NCI-H460 (cell line): Measurements from ENCODE around the gene LMNTD2. TPM values are rescaled to one million over a fixed set of nuclear protein-coding genes. Genes with fewer than 3 reads are reported as not detected.
"Not testable (repeated sequence)": the region's sequence is repeated elsewhere in the genome, so short reads cannot be mapped to it uniquely, and the experiment has no call there.

Source experiments
- DNase-seq: peaks from one replicate; pipeline ENCODE4 v3.0.0-alpha.2; 2016; ENCODE audit warnings: low read depth; ENCODE audit errors: extremely low read depth
- total RNA-seq: library from RNA; depleted of rRNA; stranded (reverse); fragments of >200 nt; shearing (Covaris generic); gene quantifications from 2 replicates; pipeline ENCODE4 v1.2.3, GENCODE V29; 2014

LMNTD2 gene
- total RNA-seq, 1 experiment from 2014 or later = 1.8 TPM

DNA sequence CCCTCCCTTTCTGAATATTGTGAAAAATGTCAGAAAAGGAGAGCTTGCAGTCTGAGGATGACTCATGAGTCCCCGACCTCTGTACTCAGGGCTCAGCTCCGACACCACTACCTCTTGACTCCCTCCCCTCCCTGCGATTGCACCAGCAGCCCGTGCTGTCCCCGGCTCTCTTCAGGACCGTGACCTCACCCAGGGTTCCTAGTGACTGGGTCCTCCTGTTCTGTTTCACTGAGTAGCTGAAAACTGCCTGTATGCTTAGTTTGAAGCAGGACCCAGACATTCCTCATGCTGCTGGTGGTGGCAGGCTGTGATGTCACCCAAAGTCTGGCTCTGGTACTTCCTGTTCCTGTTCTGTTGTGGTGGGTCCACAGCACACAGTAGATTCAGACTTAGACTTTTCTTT, 27.4 kb upstream of the LMNTD2 start:
- DNase-seq = no peak

DNA sequence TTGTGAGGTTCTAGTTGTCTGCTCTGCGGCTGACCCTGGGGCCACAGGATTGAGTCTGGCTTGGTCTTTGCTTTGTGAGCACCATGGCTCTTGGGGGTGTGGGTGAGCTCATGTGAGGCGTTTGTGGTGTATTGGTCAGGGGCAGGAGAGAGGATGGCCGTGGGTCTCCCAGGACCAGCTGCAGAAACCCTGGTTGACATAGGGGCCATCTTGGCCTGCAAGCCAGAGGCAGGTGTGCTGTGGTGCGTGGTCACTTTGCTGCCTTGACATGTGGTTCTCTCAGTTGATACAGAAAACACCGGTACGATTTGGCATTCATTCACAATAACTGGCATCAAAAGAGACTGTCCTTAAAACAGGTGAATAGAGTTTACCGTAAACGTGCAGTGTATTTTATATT, 27.0 kb upstream of the LMNTD2 start:
- no peak for DNase-seq

DNA sequence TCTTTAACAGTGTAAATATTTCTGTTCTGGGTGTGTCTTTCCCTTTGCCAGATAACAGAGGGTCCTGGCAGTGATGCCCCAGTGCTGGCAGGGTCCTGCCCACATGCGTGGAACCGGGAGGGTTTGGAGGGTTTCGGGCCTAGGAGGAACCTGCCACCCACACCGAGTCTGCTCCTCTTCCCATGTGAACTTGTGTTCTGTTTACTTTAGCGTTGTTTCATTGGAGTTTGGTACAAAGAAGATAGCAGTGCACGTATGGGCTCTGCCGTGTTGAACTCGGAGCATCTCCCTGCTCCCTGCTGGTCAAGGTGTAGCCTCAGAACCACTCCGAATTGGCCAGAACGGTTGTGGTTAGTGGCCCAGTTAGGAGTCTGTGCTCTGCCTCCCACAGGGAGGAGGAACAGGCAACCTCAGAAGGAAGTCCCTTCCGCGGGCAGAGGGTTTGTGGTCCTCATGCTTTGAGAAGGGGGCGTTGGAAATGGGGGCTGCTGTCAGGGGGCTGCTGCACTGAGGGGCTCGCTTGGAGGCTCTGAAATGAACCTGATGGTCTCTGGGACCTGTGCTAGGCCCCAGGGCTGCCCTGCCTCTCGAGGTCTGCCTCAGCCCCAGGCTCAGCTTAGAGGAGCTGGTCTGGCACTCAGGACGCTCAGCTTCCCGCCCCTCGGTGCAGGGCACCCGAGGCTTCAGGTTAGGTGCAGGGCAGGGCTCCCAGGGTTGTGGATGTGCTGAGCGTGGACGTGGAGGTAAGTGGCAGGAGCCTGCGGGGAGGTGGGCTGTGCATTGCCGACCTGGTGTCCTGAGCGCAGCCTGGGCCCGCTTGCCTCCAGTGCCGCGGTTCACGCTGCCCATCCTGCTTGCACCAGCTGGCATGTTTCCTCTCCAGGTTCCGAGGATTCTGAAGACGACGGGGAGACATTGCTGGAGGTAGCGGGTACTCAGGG, 26.1 kb upstream of the LMNTD2 start:
- no peak for DNase-seq

DNA sequence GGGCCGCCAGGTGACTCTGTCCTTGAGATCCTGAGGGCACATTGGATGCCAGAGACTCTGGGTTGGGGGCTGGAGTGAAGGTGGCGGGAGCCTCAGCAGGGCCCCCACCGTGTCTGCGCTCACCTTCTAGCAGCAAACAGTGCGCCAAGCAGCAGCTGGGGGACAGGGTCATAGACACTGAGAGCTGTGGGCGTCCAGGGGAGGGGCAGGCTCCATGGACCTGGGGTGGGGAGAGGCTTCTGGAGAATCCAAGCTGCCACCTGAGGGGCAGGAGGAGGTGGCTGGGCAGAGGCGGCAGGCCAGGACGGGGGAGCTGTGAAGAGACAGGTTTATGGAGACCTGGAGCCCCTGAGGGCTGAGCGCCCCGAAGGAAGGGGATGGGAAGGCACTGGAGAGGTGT, 23.7 kb upstream of the LMNTD2 start:
- DNase-seq = no peak

DNA sequence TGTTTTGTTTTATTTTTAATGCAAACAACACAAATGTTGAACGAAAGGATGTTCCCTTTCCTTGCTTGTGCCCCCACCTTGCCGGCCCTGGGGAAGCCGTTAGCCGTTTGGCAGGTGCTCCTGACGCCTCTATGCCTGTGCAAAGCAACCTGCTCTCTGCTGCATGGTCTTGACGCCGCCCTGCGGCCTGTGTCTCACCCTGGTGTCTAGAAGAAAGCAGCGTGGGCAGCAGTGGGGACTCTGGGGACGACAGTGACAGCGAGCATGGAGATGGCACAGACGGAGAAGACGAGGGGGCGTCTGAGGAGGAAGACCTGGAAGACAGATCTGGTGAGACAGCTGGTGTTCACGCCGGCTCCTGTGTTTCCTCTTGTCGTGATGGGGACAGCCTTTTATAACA, 21.2 kb upstream of the LMNTD2 start:
- no peak for DNase-seq

DNA sequence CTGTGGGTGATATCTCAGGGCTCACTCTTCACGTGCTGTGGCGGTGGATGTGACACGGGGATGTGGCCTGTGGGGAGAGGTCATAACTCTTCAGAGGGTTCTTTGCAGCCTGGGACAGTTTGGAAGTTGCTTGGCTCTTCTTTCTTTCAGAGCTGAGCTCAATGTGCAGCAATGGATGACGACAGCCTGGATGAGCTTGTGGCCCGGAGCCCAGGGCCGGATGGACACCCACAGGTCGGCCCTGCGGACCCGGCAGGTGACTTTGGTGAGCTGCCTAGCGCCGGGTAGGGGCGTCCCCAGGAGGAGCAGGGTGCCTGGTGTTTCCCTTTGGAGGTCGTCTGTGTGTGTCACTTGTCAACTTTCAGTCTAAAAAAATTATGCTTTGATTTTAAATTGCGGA, 20.8 kb upstream of the LMNTD2 start:
- DNase-seq = no peak

DNA sequence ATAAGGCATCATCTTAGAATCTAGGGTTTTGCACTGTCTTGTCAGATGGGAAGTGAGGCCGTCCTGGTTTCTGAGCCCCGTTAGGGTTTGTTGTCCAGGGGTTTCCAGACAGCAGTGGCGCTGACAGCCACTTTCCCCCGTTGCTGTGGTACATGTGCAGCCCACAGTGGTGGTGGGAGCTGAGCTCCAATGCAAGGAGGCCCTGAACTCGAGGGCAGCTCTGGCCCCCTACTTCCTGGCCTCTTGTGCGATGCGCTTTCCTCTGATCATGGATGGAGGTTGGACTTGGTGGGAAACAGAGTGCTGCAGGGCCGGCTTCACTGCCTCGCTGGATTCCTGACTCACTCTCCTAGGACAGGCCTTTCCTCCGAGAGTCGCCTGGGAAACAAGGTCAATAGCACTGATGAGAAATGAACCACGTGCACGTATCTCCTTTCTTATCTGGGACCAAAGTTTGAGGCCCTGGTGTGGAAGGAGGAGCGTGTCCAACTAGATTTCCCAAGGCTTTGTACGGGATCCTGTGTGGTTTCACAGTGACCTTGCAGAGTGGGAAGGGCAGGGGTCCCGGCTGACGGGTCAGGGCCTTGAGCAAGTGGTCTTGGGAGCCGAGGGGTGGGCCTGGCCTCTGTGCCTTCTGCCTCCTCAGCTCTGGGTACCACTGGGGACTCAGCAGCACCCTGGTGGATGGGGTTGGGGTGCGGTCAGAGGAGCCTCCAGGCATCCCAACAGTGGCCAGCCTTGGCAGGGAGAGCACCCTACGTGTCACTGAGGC, 19.5 kb upstream of the LMNTD2 start:
- no peak for DNase-seq

DNA sequence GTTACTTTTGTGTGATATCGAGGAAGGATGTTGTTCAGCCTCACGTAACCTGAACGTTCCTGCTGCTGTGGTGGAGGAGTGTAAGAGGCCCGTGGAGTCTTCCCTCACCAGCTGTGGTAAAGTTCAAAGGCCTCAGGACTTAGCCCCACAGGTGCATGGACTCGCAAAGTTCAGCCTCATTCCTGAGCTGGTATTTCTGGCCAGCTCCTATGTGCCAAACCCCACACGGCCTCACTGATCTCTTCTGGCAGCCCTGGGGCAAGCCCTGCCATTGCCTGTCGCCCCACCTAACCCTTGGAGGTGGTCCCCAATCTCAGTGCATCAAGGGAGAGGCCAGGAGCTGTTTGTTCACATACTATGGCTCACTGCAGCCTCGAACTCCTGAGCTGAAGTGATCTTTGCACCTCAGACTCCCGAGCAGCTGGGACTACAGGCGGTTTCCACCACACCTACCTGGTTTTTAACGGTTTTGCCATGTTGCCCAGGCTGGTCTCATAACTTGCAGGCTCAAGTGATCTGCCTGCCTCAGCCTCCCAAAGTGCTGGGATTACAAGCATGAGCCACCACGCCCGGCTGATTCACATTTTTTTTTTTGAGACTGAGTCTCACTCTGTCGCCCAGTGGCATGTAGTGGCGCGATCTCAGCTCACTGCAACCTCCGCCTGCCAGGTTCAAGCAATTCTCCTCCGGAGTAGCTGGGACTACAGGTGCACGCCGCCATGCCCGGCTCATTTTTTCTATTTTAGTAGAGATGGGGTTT, 17.9 kb upstream of the LMNTD2 start:
- no peak for DNase-seq

DNA sequence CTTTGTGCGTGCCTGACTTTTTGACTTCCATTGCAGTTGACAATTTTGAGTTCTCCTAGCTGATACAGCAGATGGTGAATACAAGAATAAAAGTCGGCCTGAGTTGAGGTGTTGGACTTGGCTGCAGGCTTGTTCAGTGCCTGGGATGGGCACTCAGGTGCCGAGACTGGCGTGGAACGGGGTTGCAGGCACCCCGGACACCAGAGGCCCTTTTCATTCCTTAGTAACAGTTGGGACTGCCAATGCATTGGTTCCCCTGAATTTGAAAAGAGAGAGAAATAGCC, 17.0 kb upstream of the LMNTD2 start:
- DNase-seq = no peak

DNA sequence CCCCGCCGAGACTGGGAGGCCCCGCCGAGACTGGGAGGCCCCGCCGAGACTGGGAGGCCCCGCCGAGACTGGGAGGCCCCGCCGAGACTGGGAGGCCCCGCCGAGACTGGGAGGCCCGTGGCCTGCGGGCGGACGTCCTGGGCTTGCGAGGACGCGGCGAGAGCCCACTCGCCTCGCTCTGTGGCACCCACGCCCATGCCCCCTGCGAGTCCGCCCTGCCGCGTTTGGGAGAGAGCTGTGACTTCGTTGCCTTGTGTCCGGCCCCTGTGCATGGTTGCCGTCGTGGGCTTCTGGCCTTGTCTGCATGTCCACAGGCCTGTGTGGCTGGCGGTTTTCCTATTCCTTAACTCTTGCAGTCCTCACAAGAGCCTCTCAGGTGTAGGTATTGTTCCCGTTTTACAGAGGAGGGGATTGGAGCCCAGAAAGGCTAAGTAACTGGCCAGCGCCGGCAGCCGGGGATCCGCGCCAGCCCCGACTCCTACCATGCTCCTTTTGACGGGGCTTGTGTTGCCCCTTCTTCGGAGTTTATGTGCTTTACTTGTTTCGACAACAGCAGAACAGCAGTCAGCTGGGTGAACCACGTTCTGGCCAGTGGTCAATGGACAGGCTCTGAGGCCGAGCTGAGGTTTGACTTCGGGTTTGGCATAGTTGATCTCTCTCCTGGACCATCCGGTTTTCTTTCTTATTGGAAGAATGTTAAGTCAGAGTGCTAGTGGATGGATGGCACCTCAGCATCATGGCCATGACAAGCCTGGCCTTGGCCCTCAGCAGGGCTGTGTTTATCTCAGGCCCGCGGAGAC, 16.5 kb upstream of the LMNTD2 start:
- DNase-seq = no peak

DNA sequence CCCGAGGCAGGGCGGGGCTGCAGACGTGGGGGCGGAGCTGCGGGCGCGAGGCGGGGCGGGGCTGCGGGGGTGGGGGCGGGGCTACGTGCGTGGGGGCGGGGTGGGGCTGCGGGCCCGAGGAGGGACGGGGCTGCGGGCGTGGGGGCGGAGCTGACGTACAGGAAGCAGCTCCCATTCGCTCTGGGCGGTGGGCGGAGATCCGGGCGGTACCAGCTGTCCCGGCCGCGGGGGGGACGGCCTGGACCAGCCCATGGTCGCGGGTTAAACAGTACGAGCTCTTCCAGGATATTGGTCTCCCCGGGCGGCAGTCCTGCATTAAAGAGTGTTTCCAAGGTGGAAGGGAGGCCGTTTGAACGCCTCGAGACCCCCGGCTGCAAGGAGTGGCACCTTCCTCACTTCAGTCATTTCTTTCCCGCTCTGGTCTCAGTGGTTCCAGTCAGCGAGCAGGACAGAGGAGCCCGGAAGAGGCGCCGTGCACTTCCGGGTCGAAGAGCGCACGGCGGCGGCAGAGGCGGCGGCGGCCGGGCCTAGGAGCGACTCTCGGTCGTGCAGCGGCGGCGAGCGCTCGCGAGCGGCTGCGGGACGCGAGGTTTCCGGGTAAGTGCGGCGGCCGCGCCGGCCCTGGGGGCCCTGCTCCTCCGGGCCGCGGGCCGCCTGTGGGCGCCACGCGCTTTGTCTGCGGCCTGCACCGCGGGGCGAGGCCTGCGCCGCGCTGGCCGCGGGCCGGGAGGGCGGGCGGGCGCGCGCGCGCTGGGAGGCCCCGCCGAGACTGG, 15.6 kb upstream of the LMNTD2 start, which contains the start of gene PHRF1:
TSS of gene PHRF1 (plus strand) at position 475 of the 773 bp plus-strand sequence. CDS start 5,043 bp downstream, outside the sequence.
- peak; percentile 84 for DNase-seq

DNA sequence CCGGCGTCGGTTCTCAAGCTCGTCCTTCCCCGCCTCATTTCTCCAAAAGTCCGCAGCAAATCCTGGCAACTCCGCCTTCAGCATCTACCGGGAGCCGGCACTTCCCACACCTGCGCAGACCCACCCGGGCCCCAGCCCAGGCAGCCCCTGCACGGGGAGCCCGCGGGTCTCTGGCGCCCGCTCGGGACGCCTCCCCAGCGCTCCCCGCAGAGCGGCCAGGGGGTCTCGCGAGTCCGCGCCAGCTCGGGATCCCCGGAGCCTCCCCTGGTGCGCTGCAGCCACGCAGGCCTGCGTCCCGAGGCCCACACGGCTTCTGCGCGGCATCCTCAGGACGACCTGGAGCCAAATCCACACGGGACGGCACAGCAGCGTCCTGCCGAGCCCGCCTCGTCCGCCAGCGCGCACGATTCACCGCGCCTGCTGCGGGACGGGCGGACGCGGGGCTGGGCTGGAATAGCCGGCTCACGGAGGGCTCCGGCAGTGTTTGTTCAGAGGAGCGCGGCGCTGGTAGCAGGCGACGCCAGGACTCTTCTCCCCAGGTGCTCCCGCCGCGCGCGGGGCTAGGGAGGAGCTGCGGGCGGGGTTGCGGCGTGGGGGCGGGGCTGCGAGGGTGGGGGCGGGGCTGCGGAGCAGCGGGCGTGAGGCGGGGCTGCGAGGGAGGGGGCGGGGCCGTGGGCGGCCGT, 14.9 kb upstream of the LMNTD2 start:
- DNase-seq = no peak

DNA sequence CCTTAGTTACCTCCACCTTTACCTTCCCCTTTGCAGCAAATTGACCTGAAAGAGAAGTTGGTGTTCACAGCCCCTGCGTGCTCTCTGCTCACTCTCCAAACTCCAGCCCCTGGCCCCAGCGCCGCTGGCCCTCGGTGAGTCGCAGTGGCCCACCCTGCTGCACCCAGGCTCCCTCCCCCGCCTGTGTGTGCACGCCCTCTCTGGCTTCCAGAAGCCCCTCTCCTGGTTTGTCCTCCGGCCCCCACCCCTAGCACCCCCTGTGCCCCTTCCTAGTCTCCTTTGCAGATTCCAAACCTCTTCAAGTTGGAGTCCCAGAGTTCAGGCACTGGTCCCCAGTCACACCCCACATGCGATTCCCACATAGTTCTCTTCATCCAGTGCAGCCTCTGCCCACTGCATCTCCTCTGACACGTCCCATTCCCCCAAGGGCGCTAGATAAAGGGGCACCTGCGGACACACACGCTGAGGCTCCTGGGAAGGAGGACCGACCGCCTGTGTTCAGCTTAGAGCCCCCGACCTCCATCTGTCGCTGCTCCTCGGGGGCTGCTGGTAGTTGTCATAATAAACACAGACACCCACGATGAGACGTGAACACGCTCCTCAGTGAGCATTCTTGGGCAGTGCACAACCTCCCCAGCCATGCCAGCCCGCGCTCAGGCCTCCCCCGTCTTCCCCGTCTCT, 14.2 kb upstream of the LMNTD2 start:
- no peak for DNase-seq

DNA sequence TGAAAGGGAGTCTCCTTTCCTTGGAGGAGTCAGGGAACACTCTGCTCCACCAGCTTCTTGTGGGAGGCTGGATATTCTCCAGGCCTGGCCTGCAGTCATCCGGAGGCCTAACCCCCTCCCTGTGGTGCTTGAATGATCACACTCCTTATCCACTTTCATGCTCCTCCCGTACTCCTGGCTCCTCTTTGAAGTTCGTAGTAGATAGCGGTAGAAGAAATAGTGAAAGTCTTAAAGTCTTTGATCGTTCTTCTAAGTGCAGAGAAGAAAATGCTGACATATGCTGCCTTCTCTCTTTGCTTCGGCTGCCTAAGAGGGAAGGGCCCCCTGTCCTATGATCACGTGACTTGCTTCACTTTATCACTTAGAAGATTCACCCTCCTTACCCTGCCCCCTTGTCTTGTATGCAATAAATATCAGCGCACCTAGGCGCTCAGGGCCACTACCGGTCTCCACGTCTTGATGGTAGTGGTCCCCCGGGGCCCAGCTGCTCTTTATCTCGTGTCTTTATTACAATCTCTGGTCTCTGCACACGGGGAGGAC, 13.6 kb upstream of the LMNTD2 start:
- DNase-seq = not testable (repeated sequence)

DNA sequence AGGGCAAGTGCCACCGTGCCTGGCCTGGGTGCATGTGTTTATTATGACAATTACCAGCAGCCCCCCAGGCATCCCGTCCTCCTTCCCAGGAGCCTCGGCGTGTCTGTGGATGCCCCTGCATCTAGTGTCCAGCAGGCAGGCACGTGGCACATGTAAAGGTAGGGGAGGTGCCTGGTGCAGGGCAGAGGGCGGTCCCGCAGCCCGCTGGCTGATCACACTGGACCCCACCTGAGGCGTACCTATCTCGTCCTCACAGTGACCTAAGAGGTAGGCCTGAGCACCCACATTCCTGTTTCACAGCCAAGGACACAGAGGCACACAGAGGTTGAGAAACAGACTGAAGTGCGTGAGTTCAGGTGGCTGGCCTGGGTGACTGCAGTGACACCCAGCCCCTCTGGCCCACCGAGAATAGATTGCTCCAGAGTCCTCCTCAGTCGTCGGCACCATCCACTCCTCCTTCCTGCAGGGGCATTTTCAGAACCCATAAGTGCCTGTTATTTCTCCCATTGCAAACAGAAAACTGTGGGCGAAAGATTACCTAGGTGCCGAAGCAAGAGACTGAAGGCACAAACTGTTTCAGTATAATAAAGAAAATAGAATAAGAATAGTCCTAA, 12.7 kb upstream of the LMNTD2 start:
- DNase-seq = no peak

DNA sequence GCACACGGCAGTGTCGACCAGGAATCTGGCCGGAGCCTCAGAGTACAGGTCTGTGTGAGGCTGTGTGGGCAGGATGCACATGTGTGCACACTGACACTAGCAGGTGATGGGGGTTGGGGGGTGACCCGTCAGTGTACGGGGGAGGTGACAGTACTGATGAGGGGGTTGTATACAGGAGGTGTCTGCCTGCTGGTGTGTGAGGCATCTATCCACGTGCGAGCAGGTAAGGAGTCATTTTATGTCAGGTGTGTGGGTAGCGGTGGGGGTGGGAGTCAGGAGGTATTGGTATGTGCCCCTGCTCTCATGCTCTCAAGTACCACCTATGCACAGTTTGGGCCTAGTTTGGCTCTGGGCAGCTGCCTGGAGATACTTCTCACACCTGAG, 11.3 kb upstream of the LMNTD2 start:
- DNase-seq = no peak

DNA sequence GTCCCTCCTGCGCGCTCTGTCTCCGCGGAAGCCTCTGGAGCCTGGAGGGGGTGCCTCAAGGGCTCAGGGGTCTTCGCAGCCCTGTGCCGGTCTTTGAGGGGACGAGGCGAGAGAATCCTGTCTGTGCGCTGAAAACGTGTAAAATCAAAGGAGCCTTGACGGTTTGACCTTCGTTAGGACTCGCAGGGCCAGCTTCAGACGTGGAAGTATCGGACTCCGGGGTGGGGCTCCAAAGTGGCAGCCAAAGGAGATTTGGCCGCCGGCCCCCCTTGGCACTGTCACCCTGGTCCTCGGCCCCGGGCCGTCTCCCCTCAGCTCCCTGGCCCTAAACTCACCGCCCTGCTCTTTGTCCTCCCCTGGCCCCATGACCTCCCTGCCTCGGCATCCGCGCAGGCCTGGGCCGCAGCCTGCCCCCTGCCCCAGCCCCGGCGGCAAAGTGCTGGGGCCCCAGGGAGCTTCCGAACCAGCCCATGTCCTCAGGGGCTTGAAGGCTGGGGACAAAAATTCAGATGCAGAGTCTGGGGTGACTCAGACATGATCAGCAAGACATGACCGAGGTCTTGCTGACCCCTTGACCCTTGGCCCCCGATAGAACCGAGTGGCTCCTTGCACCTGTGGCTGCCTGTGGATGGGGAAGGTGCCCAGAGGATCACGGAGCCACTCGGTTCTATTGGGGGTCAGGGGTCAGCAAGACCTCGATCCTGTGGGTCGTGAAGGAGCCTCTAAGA, 8.8 kb upstream of the LMNTD2 start:
- DNase-seq = no peak
